Measurements from ENCODE around the gene TVP23A. TPM values are rescaled to one million over a fixed set of nuclear protein-coding genes. Genes with fewer than 3 reads are reported as not detected.
"Not testable (repeated sequence)": the region's sequence is repeated elsewhere in the genome, so short reads cannot be mapped to it uniquely, and the experiment has no call there.

Gene TVP23A
- total RNA-seq, 2 experiments from 2014 or later, result not detected

DNA sequence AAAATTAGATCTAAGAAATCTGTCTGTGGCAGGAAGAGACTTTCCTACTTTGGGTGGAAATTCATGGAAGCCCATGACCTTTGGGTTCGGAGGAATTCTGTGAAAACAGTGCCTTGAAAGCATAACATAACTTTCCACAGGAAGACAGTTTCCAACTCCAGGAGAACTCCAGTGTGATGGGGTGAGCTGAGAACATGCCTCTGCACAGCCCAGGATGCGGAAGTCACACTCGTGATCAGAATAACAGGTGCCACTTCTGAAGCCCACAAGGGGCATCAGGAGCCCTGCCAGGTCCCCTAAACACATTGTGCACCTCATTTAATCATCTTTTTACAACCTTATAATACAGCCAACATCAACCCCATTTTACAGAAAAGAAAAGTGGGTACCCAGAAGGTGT, 9.7 kb downstream of the TVP23A start:
- Mint-ChIP-seq H3K4me3 (no peak overlapping the region), H3K9me3 (peaks cover 5% of the 10 kb centered on the region), H3K27ac (no peak overlapping the region), H3K36me3 (ENCODE audit: low read depth) (no peaks in the 10 kb centered on the region), H3K4me1 (peaks cover 8% of the 10 kb centered on the region), H3K27me3 (peaks cover 23% of the 10 kb centered on the region)
- no peak for DNase-seq
- POLR2A ChIA-PET, result no interaction called here
- CTCF ChIA-PET, result no interaction called here

DNA sequence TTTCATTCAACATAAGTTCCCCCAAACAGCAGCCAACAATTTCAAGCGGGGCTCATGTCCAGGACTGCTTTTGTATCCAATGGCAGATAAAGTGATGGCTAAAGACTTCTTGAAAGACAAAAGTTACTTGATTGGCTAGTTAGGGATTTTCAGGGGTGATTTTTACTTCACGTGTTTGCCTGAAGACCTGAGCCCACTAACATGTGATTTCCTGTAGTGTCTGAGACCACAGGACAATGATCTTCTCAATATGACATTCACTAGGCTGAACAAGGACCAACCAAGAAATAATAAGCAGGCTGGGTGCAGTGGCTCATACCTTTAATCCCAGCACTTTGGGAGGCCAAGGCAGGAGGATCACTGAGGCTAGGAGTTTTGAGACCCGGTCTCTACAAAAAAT, 10.4 kb downstream of the TVP23A start:
- no peak for DNase-seq
- no peak overlapping the region for H3K27ac Mint-ChIP-seq
- H3K9me3 Mint-ChIP-seq, result peaks cover 5% of the 10 kb centered on the region
- no peaks in the 10 kb centered on the region for H3K36me3 Mint-ChIP-seq (ENCODE audit: low read depth)
- CTCF ChIA-PET, result no interaction called here
- H3K4me3 Mint-ChIP-seq, result no peak overlapping the region
- peaks cover 23% of the 10 kb centered on the region for H3K27me3 Mint-ChIP-seq
- peaks cover 8% of the 10 kb centered on the region for H3K4me1 Mint-ChIP-seq
- POLR2A ChIA-PET, result no interaction called here

DNA sequence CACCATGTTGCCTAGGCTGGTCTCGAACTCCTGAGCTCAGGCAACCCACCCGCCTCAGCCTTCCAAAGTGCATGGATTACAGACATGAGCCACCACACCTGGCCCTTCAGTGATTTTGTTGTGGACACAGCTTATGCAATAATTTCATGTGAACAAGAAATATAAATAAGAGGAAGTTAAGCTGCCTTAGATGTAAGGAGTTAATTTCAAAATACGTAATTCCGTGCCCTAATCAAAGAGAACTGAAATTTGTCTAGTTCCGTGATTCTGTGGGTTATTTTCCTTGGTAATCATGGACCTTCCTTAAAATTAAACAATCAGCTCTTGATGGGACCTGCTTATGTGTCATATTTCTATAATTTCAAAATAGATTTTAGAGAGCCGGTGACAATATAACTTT, 11.9 kb downstream of the TVP23A start:
- Mint-ChIP-seq H3K27ac (no peak overlapping the region), H3K4me1 (peaks cover 2% of the 10 kb centered on the region), H3K4me3 (no peak overlapping the region), H3K9me3 (peaks cover 5% of the 10 kb centered on the region), H3K36me3 (ENCODE audit: low read depth) (no peaks in the 10 kb centered on the region), H3K27me3 (peaks cover 23% of the 10 kb centered on the region)
- POLR2A ChIA-PET, result no interaction called here
- CTCF ChIA-PET, result interaction anchor here (0.6 to 1.1 kb wide), 3 partner anchors 18 to 68 kb away, joined by 3 read pairs; no protein-coding TSS in a partner anchor
- no peak for DNase-seq

DNA sequence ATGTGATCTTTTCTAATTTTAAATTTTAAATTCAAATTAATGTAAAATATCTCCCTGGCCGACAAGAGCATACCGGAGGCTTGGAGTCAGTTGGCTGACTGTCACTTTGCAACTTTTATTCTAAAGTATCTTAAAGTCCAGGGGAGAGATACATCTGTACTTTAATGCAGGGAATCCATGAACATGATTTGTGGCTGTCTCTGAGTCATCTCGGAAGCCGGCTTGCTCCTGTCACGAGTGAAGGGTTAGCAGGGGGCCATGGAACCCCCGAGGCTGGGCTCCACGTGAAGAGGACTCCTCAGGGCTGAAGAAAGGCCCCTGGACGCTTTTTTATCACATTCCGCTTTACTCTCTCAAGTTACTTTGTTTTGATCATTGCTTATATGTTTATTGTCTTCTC, 13.3 kb downstream of the TVP23A start:
- DNase-seq, result no peak
- Mint-ChIP-seq H3K27ac (no peak overlapping the region), H3K27me3 (peaks cover 21% of the 10 kb centered on the region), H3K9me3 (peaks cover 5% of the 10 kb centered on the region), H3K4me3 (no peak overlapping the region), H3K4me1 (peaks cover 2% of the 10 kb centered on the region), H3K36me3 (ENCODE audit: low read depth) (no peaks in the 10 kb centered on the region)
- ChIA-PET POLR2A (no interaction called here), CTCF (no interaction called here)

DNA sequence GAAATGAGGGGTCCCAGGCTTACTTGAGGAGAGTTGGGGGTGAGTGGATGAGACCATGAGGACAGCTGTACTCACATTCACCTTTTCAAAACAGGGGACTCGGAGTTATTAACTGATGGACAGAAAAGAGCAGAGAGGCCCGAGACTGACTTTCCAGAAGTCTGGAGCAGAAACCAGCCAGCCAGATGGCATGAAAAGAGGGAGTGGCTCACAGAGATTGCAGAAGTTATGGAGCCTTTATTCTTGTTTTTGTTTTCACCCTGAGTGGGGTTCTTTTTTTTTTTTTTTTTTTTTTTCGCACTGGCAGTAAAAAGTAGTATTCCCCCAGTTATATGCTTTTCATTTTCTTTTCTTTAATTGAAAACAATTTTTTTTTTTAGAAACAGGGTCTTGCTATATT, 18.9 kb downstream of the TVP23A start:
- CTCF ChIA-PET, result no interaction called here
- Mint-ChIP-seq H3K27ac (no peak overlapping the region), H3K9me3 (no peaks in the 10 kb centered on the region), H3K27me3 (no peaks in the 10 kb centered on the region), H3K4me3 (no peak overlapping the region), H3K4me1 (no peaks in the 10 kb centered on the region), H3K36me3 (ENCODE audit: low read depth) (no peaks in the 10 kb centered on the region)
- no peak for DNase-seq
- POLR2A ChIA-PET, result no interaction called here

DNA sequence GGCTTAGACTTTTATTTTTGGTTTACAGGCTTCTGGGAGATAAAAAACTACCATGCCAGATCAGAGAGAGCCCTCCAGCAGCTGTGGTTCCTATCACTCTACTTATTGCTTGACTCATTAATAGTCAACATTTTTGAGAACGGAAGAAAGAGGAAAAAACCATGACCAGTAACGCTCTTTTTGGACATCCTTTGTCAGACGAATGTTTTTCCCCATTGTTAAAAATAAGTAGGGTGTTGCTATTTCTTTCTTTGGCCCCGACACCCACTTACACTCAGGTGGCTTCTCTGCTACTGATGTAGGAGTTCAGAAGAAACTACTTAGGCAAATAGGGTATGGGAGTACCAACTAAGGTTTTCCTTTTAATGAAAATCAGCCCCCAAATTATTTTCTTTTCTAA, 27.5 kb downstream of the TVP23A start:
- Mint-ChIP-seq H3K4me1 (no peaks in the 10 kb centered on the region), H3K27me3 (peaks cover 18% of the 10 kb centered on the region), H3K9me3 (peaks cover 4% of the 10 kb centered on the region), H3K36me3 (ENCODE audit: low read depth) (no peaks in the 10 kb centered on the region), H3K4me3 (no peak overlapping the region), H3K27ac (no peak overlapping the region)
- ChIA-PET CTCF (no interaction called here), POLR2A (no interaction called here)
- DNase-seq, result no peak

DNA sequence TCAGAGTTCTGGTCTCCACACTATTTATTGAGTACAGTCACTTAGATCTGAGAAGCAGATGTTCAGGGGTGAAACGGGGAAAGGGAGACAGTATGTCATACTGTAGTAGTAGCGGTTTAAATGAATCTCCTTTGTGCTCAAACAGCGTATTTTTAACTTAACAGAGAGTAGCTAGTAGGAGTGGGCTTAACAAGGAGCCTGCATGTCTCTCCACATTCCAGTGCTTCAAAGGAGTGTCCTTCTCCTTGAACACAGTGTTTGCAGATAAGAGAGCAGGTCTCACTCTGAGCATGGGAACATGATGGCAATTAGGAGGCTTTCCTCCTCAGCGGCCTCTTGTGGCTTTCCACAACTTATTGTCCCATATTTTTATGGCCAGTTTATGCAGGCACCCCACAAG, 30.0 kb downstream of the TVP23A start:
- not testable (repeated sequence) for H3K27ac Mint-ChIP-seq, H3K4me1 Mint-ChIP-seq
- H3K27me3 Mint-ChIP-seq, result peaks cover 25% of the 10 kb centered on the region

DNA sequence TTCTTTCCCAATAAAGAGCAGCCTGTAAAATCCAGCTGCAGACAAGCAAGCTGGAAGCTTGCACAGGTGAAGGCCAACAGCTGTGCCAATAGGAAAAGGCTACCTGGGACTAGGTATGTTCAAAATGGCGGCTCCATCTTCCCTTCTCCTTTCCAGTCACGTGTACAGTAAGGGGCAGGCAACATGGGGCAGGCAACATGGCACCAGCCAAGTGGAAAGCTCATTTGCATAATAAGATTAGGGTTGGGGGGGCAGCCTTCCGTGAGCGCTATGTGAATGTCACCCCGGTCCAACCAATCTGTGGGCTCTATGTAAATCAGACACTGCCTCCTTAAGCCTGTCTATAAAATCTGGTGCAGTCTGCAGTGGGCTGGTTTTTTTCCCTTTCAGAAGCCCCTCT, 31.3 kb downstream of the TVP23A start:
- Mint-ChIP-seq H3K27ac (no peak overlapping the region), H3K4me1 (no peaks in the 10 kb centered on the region), H3K36me3 (ENCODE audit: low read depth) (no peaks in the 10 kb centered on the region), H3K4me3 (no peak overlapping the region), H3K9me3 (peaks cover 4% of the 10 kb centered on the region), H3K27me3 (peaks cover 35% of the 10 kb centered on the region)
- no peak for DNase-seq
- ChIA-PET POLR2A (no interaction called here), CTCF (no interaction called here)

More for the DNA sequence above, 30.0 kb downstream of the TVP23A start:
- CTCF ChIA-PET; H3K36me3 Mint-ChIP-seq (ENCODE audit: low read depth); POLR2A ChIA-PET; H3K9me3 Mint-ChIP-seq; H3K4me3 Mint-ChIP-seq; DNase-seq: not testable (repeated sequence)

DNA sequence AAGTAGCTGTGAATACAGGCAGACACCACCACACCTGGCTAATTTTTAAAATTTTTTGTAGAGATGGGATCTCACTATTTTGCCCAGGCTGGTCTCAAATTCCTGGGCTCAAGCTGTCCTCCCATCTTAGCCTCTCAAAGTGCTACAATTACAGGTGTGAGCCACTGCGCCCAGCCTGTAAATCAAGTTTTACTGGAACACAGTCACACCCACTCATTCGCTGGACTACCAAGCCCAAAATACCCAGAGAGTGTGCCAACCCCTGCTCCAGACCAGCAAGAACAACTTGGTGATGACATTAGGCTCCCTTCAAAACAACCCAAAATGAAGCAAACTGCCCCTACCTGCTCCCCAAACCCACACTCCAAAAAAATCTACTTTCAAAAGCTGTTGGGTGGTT, 36.0 kb downstream of the TVP23A start:
- no peak overlapping the region for H3K4me3 Mint-ChIP-seq
- no peaks in the 10 kb centered on the region for H3K4me1 Mint-ChIP-seq
- no peak overlapping the region for H3K27ac Mint-ChIP-seq
- POLR2A ChIA-PET, result no interaction called here
- H3K9me3 Mint-ChIP-seq, result no peaks in the 10 kb centered on the region
- no peaks in the 10 kb centered on the region for H3K36me3 Mint-ChIP-seq (ENCODE audit: low read depth)
- CTCF ChIA-PET, result interaction anchor here (1.3 kb wide), 1 partner anchor 89 kb away, joined by 3 read pairs; no protein-coding TSS in a partner anchor
- H3K27me3 Mint-ChIP-seq, result peaks cover 52% of the 10 kb centered on the region
- no peak for DNase-seq

DNA sequence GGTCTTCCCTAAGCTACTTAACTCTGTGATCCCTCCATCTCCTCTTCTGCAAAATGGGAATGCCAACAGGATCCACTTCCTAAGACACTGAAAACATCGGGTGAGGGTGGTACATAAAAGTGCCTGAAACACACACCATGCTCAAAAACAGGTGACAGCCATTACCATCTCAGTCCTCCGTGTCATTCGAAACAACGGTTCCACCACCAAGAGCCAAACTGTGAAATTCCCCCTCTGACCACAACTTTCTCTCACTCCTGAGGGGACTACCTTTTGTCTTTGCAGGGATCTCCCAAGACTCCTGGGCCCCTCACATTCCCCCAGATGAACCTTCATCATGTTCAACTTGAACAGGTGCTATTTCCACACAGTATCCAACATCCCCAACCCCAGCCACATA, 38.0 kb downstream of the TVP23A start:
- POLR2A ChIA-PET, result no interaction called here
- peaks cover 56% of the 10 kb centered on the region for H3K27me3 Mint-ChIP-seq

DNA sequence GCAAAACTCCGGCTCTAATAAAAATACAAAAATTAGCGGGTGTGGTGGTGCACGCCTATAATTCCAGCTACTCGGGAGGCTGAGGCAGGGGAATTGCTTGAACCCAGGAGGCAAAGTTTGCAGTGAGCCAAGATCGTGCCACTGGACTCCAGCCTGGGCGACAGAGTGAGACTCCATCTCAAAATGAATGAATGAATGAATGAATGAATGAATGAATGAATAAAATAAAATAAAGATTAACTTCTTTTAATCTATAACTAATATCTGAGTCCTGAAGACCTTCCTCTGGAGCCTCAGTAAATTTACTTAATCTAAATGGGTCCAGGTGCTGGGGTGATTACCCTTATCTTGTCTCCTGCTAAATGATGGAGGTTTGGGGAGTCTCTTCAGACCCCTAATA, 38.7 kb downstream of the TVP23A start:
- H3K4me3 Mint-ChIP-seq, result not testable (repeated sequence)

More for the DNA sequence above, 38.0 kb downstream of the TVP23A start:
- no peak for DNase-seq
- Mint-ChIP-seq H3K27ac (no peak overlapping the region), H3K4me3 (no peak overlapping the region), H3K9me3 (no peaks in the 10 kb centered on the region), H3K4me1 (peaks cover 11% of the 10 kb centered on the region), H3K36me3 (ENCODE audit: low read depth) (no peaks in the 10 kb centered on the region)
- CTCF ChIA-PET, result no interaction called here

DNA sequence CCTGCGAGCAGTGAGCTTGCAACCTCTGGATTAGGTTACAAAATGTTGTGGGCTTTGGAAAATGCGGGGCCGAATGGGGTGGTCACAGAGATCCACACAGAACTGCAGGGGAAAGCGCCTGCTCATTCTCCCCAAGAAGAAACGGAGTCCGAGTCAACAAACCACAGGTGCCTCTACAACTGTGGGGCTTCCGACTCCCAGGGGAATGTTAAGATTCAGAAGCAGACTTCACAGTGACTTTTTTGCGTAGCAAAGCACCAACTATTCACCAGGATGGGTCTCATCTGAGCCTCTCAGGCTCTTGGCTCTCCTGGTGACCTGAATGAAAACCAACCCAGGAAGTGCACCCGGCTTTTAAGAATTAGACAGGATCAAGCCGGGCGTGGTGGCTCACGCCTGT, 41.2 kb downstream of the TVP23A start:
- no peaks in the 10 kb centered on the region for H3K9me3 Mint-ChIP-seq
- CTCF ChIA-PET, result no interaction called here
- POLR2A ChIA-PET, result no interaction called here
- H3K27ac Mint-ChIP-seq, result peak overlapping the region; percentile 3
- no peak for DNase-seq
- H3K4me3 Mint-ChIP-seq, result no peak overlapping the region
- H3K4me1 Mint-ChIP-seq, result peaks cover 25% of the 10 kb centered on the region
- peaks cover 61% of the 10 kb centered on the region for H3K27me3 Mint-ChIP-seq
- no peaks in the 10 kb centered on the region for H3K36me3 Mint-ChIP-seq (ENCODE audit: low read depth)

More for the DNA sequence above, 38.7 kb downstream of the TVP23A start:
- CTCF ChIA-PET; H3K36me3 Mint-ChIP-seq (ENCODE audit: low read depth); H3K27ac Mint-ChIP-seq; H3K9me3 Mint-ChIP-seq; DNase-seq; POLR2A ChIA-PET: not testable (repeated sequence)
- peaks cover 60% of the 10 kb centered on the region for H3K27me3 Mint-ChIP-seq
- H3K4me1 Mint-ChIP-seq, result peaks cover 17% of the 10 kb centered on the region

DNA sequence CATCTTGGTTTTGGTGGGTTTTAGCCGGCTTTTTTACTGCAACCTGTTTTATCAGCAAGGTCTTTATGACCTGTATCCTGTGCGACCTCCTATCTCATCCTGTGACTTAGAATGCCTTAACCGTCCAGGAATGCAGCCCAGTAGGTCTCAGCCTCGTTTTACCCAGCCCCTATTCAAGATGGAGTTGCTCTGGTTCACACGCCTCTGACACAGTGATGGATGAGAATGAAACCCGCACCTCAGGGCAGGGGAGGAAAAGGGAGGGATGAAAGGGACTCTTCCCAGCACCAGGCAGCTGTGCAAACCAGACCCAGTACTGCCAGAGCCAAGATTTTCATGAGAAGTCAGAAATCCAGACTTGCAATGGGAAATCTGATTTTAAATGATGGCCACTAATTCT, 41.7 kb downstream of the TVP23A start:
- H3K4me3 Mint-ChIP-seq; POLR2A ChIA-PET; CTCF ChIA-PET; DNase-seq; H3K27ac Mint-ChIP-seq; H3K9me3 Mint-ChIP-seq; H3K36me3 Mint-ChIP-seq (ENCODE audit: low read depth): not testable (repeated sequence)
- peaks cover 26% of the 10 kb centered on the region for H3K4me1 Mint-ChIP-seq
- peaks cover 58% of the 10 kb centered on the region for H3K27me3 Mint-ChIP-seq

DNA sequence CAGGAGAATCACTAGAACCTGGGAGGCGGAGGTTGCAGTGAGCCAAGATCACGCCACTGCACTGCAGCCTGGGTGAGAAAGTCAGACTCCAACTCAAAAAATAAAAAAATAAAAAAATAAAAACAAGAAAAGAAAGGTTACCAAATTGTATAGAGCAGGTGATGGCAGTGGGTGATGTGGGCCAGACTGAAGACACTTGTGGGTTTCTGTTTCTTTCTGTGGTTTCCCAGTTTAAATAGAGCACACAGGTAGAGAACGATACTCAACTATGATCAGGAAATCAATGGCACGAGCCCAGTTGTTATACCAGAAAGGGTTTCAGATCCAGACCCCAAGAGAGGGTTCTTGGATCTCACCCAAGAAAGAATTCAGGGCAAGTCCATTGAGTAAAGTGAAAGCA, 42.3 kb downstream of the TVP23A start:
- peak overlapping the region; percentile 44 for H3K27ac Mint-ChIP-seq
- H3K4me3 Mint-ChIP-seq, result no peak overlapping the region
- H3K9me3 Mint-ChIP-seq, result no peaks in the 10 kb centered on the region
- peaks cover 31% of the 10 kb centered on the region for H3K4me1 Mint-ChIP-seq
- POLR2A ChIA-PET, result no interaction called here
- H3K27me3 Mint-ChIP-seq, result peaks cover 55% of the 10 kb centered on the region
- CTCF ChIA-PET, result no interaction called here
- DNase-seq, result peak; percentile 52
- H3K36me3 Mint-ChIP-seq (ENCODE audit: low read depth), result no peaks in the 10 kb centered on the region

DNA sequence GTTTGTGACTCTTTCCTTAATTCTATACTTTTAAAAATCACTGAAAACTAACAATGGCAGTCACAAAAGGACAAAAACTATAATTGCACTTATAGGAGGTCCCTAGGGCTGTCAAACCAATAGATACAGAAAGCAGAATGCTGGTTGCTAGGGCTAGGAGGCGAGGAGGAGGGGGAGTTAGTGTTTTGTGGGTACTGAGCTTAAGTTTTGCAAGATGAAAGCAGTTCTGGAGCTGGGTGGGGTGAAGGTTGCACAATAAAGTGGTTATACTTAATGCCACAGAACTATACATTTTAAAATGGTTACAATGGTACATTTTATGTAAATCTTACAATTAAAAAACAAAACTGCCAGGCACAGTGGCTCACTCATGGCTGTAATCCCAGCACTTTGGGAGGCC, 47.7 kb downstream of the TVP23A start:
- ChIA-PET CTCF (no interaction called here), POLR2A (no interaction called here)
- Mint-ChIP-seq H3K27me3 (peaks cover 18% of the 10 kb centered on the region), H3K4me1 (peaks cover 31% of the 10 kb centered on the region), H3K27ac (no peak overlapping the region), H3K36me3 (ENCODE audit: low read depth) (peaks cover 6% of the 10 kb centered on the region), H3K9me3 (no peaks in the 10 kb centered on the region), H3K4me3 (no peak overlapping the region)
- DNase-seq, result peak; percentile 59

All from activated CD4-positive, alpha-beta T cell treated with anti-CD3 and anti-CD28 coated beads, Interleukin-2, amount 10 ng/mL, durations not matched to agents 7 days and 5 days (primary cell).